Ishikawa (cell line): ENCODE measurements around the gene TM2D3.

ENCODE experiments used
- CEBPB ChIP-seq: IDR thresholded peaks from 2 replicates; pipeline ENCODE4 v1.6.1; 2012
- CREB1 ChIP-seq: IDR thresholded peaks from 2 replicates; pipeline ENCODE4 v1.6.1; 2012; ENCODE audit warnings: low read depth
- EGR1 ChIP-seq: IDR thresholded peaks from 2 replicates; pipeline ENCODE4 v1.6.1; 2012
- EP300 ChIP-seq: IDR thresholded peaks from 2 replicates; pipeline ENCODE4 v1.6.1; 2012; ENCODE audit warnings: borderline replicate concordance
- FOXM1 ChIP-seq: IDR thresholded peaks from 2 replicates; pipeline ENCODE4 v1.6.1; 2012; ENCODE audit warnings: low read depth, borderline replicate concordance
- MAX ChIP-seq: IDR thresholded peaks from 2 replicates; pipeline ENCODE4 v1.6.1; 2012
- NFIC ChIP-seq: IDR thresholded peaks from 2 replicates; pipeline ENCODE4 v1.6.1; 2012
- RAD21 ChIP-seq: IDR thresholded peaks from 2 replicates; pipeline ENCODE4 v1.6.1; 2012; ENCODE audit warnings: low read depth
- TAF1 ChIP-seq: IDR thresholded peaks from 2 replicates; pipeline ENCODE4 v1.6.1; 2012; ENCODE audit warnings: low read depth, mild to moderate bottlenecking
- TCF12 ChIP-seq: IDR thresholded peaks from 2 replicates; pipeline ENCODE4 v1.6.1; 2012; ENCODE audit warnings: low read depth
- TEAD4 ChIP-seq: IDR thresholded peaks from 2 replicates; pipeline ENCODE4 v1.6.1; 2012
- USF1 ChIP-seq: IDR thresholded peaks from 2 replicates; pipeline ENCODE4 v1.6.1; 2012
- YY1 ChIP-seq: IDR thresholded peaks from 2 replicates; pipeline ENCODE4 v1.6.1; 2012; ENCODE audit warnings: low read depth
- ZBTB7A ChIP-seq: IDR thresholded peaks from 2 replicates; pipeline ENCODE4 v1.6.1; 2012; ENCODE audit warnings: low read depth
- TF ChIP-seq, protein P1 (sequence below): IDR thresholded peaks from 2 replicates; pipeline ENCODE4 v1.6.1; 2012; ENCODE audit warnings: low read depth, mild to moderate bottlenecking

Gene TM2D3

DNA sequence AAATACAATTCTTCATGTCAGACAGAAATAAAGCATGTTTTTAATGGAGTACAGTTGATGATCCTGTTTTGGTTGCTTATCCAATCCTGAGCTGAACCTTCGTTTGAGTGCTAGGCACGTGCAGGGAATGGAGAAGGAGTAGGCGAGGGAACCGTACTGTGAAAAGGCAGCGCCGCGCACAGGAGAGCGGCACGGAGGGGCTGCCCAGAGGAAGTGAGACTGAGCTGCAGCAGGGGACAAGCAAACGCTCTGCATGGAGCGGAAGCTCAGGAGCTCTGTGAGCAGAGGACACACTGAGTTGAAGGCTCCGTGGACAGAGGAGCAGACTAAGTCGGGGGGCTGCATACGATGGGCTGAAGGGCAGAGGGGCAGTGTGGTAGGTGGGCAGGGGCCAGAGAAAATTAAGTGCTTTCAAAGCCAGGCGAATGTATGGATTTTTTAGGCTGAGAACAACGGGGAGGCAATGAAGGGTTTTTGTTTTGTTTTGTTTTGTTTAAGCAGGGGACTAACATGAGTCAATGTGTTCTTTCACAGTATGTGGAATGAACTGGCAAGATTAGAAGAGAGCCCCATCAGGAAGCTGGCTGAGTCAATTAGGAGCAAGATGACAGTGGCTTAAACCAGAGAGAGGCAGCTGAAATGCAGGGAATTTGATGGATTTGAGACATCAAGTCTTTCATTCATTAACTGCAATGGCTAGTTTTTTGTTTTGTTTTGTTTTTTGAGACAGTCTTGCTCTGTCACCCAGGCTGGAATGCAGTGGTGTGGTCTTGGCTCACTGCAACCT, 23.8 kb upstream of the TM2D3 start:
- no peak for TF ChIP-seq TAF1
- TF ChIP-seq RAD21: no peak
- TF ChIP-seq, protein P1, sequence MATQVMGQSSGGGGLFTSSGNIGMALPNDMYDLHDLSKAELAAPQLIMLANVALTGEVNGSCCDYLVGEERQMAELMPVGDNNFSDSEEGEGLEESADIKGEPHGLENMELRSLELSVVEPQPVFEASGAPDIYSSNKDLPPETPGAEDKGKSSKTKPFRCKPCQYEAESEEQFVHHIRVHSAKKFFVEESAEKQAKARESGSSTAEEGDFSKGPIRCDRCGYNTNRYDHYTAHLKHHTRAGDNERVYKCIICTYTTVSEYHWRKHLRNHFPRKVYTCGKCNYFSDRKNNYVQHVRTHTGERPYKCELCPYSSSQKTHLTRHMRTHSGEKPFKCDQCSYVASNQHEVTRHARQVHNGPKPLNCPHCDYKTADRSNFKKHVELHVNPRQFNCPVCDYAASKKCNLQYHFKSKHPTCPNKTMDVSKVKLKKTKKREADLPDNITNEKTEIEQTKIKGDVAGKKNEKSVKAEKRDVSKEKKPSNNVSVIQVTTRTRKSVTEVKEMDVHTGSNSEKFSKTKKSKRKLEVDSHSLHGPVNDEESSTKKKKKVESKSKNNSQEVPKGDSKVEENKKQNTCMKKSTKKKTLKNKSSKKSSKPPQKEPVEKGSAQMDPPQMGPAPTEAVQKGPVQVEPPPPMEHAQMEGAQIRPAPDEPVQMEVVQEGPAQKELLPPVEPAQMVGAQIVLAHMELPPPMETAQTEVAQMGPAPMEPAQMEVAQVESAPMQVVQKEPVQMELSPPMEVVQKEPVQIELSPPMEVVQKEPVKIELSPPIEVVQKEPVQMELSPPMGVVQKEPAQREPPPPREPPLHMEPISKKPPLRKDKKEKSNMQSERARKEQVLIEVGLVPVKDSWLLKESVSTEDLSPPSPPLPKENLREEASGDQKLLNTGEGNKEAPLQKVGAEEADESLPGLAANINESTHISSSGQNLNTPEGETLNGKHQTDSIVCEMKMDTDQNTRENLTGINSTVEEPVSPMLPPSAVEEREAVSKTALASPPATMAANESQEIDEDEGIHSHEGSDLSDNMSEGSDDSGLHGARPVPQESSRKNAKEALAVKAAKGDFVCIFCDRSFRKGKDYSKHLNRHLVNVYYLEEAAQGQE: no peak
- no peak for TF ChIP-seq MAX

- TF ChIP-seq NFIC (no peak), EGR1 (no peak), FOXM1 (no peak), TEAD4 (no peak), TCF12 (no peak), ZBTB7A (no peak), EP300 (no peak), CREB1 (no peak), YY1 (no peak), TAF1 (no peak), RAD21 (no peak), USF1 (no peak), CEBPB (no peak), MAX (no peak)
- TF ChIP-seq, protein P1: no peak
Measured at GRCh38 chr15:101675015-101675414, 22.8 kb upstream of the TM2D3 start.

DNA sequence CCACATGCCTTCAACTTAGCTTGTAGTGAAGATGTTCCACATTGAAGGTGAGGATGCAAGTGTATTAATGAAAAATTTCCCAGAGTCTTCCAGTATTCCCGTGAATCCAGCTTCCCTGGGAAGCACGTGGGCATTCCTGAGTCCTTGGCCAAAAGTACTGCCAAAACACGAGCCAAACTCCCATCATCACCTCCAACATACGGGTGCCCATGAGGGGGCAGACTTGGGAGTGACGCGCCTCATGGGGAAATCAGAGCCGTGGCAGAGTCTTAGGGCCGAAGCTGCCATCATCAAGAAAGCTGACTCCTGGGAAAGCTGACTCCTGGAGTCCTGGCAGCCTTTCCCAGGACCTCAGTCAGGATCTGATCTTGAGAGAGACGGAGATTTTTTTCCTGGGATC, 20.1 kb upstream of the TM2D3 start:
- no peak for TF ChIP-seq TAF1

DNA sequence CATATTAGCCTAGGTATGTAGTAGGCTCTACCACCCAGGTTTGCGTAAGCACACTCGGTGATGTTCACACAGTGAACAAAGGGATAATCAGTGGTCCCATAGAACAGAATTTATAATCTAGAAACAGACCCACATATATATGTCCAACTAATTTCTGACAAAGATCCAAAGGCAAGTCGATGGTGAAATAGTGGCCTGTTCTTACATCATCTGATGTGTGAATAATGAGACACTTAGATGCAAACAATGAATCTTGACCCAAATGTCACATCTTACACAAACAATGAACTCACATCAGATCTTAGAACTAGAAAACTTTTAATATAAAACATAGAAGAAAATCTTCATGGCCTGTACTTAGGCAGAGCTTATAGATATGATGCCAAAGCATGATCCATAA, 17.6 kb upstream of the TM2D3 start:
- TF ChIP-seq EGR1: no peak
- no peak for TF ChIP-seq EP300

GRCh38 chr15:101667881-101668280, 15.7 kb upstream of the TM2D3 start:
- no peak for TF ChIP-seq YY1
- TF ChIP-seq, protein P1: no peak
- no peak for TF ChIP-seq CEBPB
- TF ChIP-seq EP300: no peak
- no peak for TF ChIP-seq ZBTB7A
- TF ChIP-seq TCF12: no peak
- no peak for TF ChIP-seq CREB1
- no peak for TF ChIP-seq RAD21
- TF ChIP-seq MAX: no peak
- no peak for TF ChIP-seq TEAD4
- no peak for TF ChIP-seq TAF1
- no peak for TF ChIP-seq EGR1
- TF ChIP-seq FOXM1: no peak
- TF ChIP-seq NFIC: no peak
- no peak for TF ChIP-seq USF1
